PC-9 (cell line): ENCODE results near the gene DOCK4. TPM values are rescaled to one million over a fixed set of nuclear protein-coding genes. Genes with fewer than 3 reads are reported as not detected.

ENCODE experiments used
- BruUV-seq: library from RNA; stranded (reverse); fragments of 400-500 nt; replicated peaks from 2 replicates; lab custom pipeline; 2021; lab: Mats Ljungman, UMichigan
- CTCF ChIA-PET: fragments of 300-600 bp; sonication (Branson Sonifier 250); formaldehyde crosslinking; loops from one replicate; lab custom pipeline; 2022; ENCODE audit warnings: antibody characterized with exemption; lab: Charles Lee
- POLR2A ChIA-PET: fragments of 300-600 bp; sonication (Branson Sonifier 250); formaldehyde crosslinking; loops from one replicate; lab custom pipeline; 2022; ENCODE audit warnings: antibody characterized with exemption; ENCODE audit not compliant: unreplicated experiment; lab: Charles Lee
- DNase-seq, 2 experiments: peaks; one replicate each; pipeline versions ENCODE4 v3.0.0 to v3.0.0-alpha.2; 2015 to 2022; ENCODE audit warnings: mixed read lengths in 1 of 2
- H2AFZ ChIP-seq: fragments of 200-600 bp; sonication (generic); 2 replicates; pipeline ENCODE4 v1.8.1; 2017; ENCODE audit warnings: antibody characterized with exemption
- H3F3A ChIP-seq: fragments of 200-600 bp; sonication (generic); 2 replicates; pipeline ENCODE4 v1.8.1; 2017; ENCODE audit warnings: antibody characterized with exemption, mild to moderate bottlenecking, low read depth; ENCODE audit not compliant: insufficient read depth
- H3K27ac ChIP-seq: fragments of 200-600 bp; sonication (generic); 2 replicates; pipeline ENCODE4 v1.6.1; 2016; ENCODE audit warnings: mixed run types
- H3K27me3 ChIP-seq: fragments of 200-600 bp; sonication (generic); 2 replicates; pipeline ENCODE4 v1.6.1; 2016; ENCODE audit warnings: low read depth, mixed run types; ENCODE audit not compliant: insufficient read depth
- H3K36me3 ChIP-seq: fragments of 200-600 bp; sonication (generic); 2 replicates; pipeline ENCODE4 v1.6.1; 2016; ENCODE audit warnings: low read depth, mixed run types
- H3K4me1 ChIP-seq: fragments of 200-600 bp; sonication (generic); replicated peaks from 2 replicates; pipeline ENCODE4 v1.6.1; 2016; ENCODE audit warnings: mixed run types; ENCODE audit not compliant: insufficient read depth
- H3K4me2 ChIP-seq: fragments of 200-600 bp; sonication (generic); 2 replicates; pipeline ENCODE4 v1.6.1; 2017; ENCODE audit warnings: mixed run types
- H3K4me3 ChIP-seq: fragments of 200-600 bp; sonication (generic); 2 replicates; pipeline ENCODE4 v1.6.1; 2016; ENCODE audit warnings: mixed run types
- H3K79me2 ChIP-seq: fragments of 200-600 bp; sonication (generic); 2 replicates; pipeline ENCODE4 v1.6.1; 2017; ENCODE audit warnings: low read depth, mixed run types
- H3K9me2 ChIP-seq: fragments of 200-600 bp; sonication (generic); 2 replicates; pipeline ENCODE4 v1.8.1; 2017; ENCODE audit warnings: mild to moderate bottlenecking; ENCODE audit not compliant: insufficient read depth
- H3K9me3 ChIP-seq: fragments of 200-600 bp; sonication (generic); 2 replicates; pipeline ENCODE4 v1.8.1; 2016; ENCODE audit warnings: low read depth; ENCODE audit not compliant: insufficient read depth
- H4K20me1 ChIP-seq: fragments of 200-600 bp; sonication (generic); 2 replicates; pipeline ENCODE4 v1.8.1; 2017; ENCODE audit not compliant: insufficient read depth
- CTCF ChIP-seq: fragments of 200-600 bp; sonication (generic); conservative IDR thresholded peaks from 2 replicates; pipeline ENCODE4 v1.6.1; 2017; ENCODE audit warnings: mixed run types, antibody characterized with exemption, mild to moderate bottlenecking, moderate library complexity
- EZH2 ChIP-seq: fragments of 200-600 bp; sonication (generic); IDR thresholded peaks from 2 replicates; pipeline ENCODE4 v1.8.0; 2017; ENCODE audit warnings: antibody characterized with exemption, low read depth
- intact Hi-C: fragments of 100-400 bp; cut with micrococcal nuclease; formaldehyde crosslinking; loops from one replicate; pipeline ENCODE4 v1.10.0; 2022; ENCODE audit not compliant: unreplicated experiment
- total RNA-seq: library from RNA; stranded (reverse); gene quantifications from 2 replicates; pipeline ENCODE4 v1.2.3, GENCODE V29; 2021

The DOCK4 gene
- total RNA-seq, 1 experiment from 2014 or later, result 0.98 TPM

DNA sequence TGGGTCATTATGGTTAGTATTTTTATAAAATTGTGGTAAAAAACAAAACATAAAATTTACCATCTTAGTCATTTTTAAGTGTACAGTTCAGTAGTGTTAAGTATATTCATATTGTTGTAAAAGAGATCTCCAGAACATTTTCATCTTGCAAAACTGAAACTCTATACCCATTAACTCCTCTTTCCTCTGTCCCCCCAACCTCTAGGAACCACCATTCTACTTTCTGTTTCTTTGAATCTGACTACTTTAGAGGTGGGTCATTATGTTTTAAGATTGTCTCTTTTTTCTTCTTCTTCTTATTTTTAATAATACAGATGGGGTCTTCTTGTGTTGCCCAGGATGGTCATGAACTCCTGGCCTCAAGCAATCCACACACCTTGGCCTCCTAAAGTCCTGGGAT, 84.1 kb downstream of the DOCK4 start:
- intact Hi-C loops, result no loop called here
- no peak for TF ChIP-seq EZH2
- TF ChIP-seq CTCF, result no peak
- no peak overlapping the region for H3K4me2 ChIP-seq
- H3K36me3 ChIP-seq, result no peaks in the 10 kb centered on the region
- H3K4me1 ChIP-seq, result no peaks in the 10 kb centered on the region
- no peaks in the 10 kb centered on the region for H3K9me3 ChIP-seq
- H3K9me2 ChIP-seq, result no peaks in the 10 kb centered on the region
- no TSS peak for BruUV-seq
- H3K27me3 ChIP-seq, result no peaks in the 10 kb centered on the region
- no peaks in the 10 kb centered on the region for H4K20me1 ChIP-seq
- H2AFZ ChIP-seq, result no peak overlapping the region
- no peaks in the 10 kb centered on the region for H3F3A ChIP-seq
- no peaks in the 10 kb centered on the region for H3K79me2 ChIP-seq
- DNase-seq, result no peak
- POLR2A ChIA-PET, result no interaction called here
- no peak overlapping the region for H3K27ac ChIP-seq
- no peak overlapping the region for H3K4me3 ChIP-seq
- CTCF ChIA-PET, result no interaction called here

DNA sequence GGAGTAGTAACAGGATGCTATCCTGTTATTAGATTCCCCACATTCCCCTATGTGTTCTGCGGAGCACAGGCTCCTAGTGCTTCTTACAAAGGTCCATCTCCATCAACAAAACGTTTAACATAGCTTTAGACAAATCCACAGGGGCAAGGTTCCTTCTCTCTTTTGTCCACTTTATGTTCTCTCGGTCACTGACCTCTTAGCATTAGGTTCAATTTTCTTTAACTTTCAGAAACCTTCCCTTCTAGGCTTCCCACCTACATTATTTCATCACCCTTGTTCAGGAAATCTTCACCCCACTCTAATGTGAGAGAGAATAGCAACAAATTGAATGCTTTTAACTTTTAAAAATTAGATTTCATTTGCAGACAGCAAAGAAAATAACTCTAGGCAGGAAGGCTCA, 84.9 kb downstream of the DOCK4 start:
- POLR2A ChIA-PET, result no interaction called here
- CTCF ChIA-PET, result no interaction called here
- H3K9me2 ChIP-seq, result no peaks in the 10 kb centered on the region
- H2AFZ ChIP-seq, result no peak overlapping the region
- H3K36me3 ChIP-seq, result no peaks in the 10 kb centered on the region
- no peak overlapping the region for H3K4me2 ChIP-seq
- BruUV-seq, result no TSS peak
- H3K79me2 ChIP-seq, result no peaks in the 10 kb centered on the region
- H3K27me3 ChIP-seq, result no peaks in the 10 kb centered on the region
- H3K9me3 ChIP-seq, result no peaks in the 10 kb centered on the region
- DNase-seq, result no peak
- no peaks in the 10 kb centered on the region for H4K20me1 ChIP-seq
- no peak overlapping the region for H3K27ac ChIP-seq
- intact Hi-C loops, result no loop called here
- H3K4me1 ChIP-seq, result no peaks in the 10 kb centered on the region
- TF ChIP-seq CTCF, result no peak
- no peak for TF ChIP-seq EZH2
- H3F3A ChIP-seq, result no peaks in the 10 kb centered on the region
- no peak overlapping the region for H3K4me3 ChIP-seq

GRCh38 chr7:112120696-112121217, 85.4 kb downstream of the DOCK4 start:
- H2AFZ ChIP-seq, result no peak overlapping the region
- no peak overlapping the region for H3K4me3 ChIP-seq
- H3K27me3 ChIP-seq, result no peaks in the 10 kb centered on the region
- H3K79me2 ChIP-seq, result no peaks in the 10 kb centered on the region
- H3K4me1 ChIP-seq, result no peaks in the 10 kb centered on the region
- no peaks in the 10 kb centered on the region for H4K20me1 ChIP-seq
- H3K9me2 ChIP-seq, result no peaks in the 10 kb centered on the region
- H3F3A ChIP-seq, result no peaks in the 10 kb centered on the region
- CTCF ChIA-PET, result no interaction called here
- no TSS peak for BruUV-seq
- no peaks in the 10 kb centered on the region for H3K9me3 ChIP-seq
- TF ChIP-seq CTCF (no peak), EZH2 (no peak)
- intact Hi-C loops, result no loop called here
- no peak for DNase-seq
- H3K27ac ChIP-seq, result no peak overlapping the region
- no peaks in the 10 kb centered on the region for H3K36me3 ChIP-seq
- no peak overlapping the region for H3K4me2 ChIP-seq
- POLR2A ChIA-PET, result no interaction called here
